GM19043 (cell line): ENCODE data around the gene CACNB4.
"Not testable (repeated sequence)": the region's sequence is repeated elsewhere in the genome, so short reads cannot be mapped to it uniquely, and the experiment has no call there.

Source experiments
- ATAC-seq: cut with Tn5 transposase; IDR thresholded peaks from one replicate; pipeline ENCODE4 v1.9.1; 2021; ENCODE audit warnings: low read depth; ENCODE audit not compliant: unreplicated experiment

The CACNB4 gene

DNA sequence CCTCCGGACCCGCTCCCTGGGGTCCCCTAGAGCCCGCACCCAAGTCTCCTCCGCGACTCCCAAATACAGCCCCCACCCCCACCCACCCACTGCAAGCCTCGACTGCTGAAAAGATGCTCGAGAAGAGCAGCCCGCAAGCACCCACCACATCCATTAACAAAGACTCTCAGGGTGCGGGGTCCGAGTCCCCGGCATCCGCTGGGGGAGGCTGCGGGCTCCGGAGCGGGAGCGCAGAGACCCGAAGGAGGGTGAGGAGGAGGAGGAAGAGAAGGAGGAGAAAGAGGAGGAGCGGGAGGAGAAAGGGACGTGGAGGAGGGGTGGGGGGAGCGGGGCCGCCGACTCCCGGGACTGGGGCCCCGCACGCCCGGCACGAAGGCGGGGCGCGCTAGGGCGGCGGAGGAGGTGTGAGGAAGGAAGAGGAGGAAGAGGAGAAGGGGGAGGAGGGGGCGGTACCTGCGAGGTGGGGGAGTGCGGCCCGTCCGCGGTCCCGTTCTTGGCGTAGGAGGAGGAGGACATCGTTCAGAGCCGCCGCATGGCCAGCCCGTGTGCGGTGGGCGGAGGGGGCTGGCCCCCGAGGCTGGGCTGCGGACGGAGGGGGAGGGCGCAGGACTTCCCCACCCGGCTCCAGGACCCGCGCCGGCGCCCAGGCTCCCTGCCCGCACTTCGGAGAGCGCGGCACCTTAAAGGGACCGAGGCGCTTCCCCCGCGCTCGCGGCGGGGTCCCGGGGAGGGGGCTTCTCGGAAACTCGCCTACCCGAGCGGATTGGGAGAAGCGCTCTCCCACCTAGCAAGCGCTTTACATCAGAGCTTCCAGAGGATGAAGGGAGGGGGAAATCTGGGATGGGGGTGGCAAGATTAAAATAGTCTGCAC is at the start of gene CACNB4:
TSS of gene CACNB4 (minus strand) at position 549 of the 871 bp plus-strand sequence.
- ATAC-seq = peak; percentile 36

DNA sequence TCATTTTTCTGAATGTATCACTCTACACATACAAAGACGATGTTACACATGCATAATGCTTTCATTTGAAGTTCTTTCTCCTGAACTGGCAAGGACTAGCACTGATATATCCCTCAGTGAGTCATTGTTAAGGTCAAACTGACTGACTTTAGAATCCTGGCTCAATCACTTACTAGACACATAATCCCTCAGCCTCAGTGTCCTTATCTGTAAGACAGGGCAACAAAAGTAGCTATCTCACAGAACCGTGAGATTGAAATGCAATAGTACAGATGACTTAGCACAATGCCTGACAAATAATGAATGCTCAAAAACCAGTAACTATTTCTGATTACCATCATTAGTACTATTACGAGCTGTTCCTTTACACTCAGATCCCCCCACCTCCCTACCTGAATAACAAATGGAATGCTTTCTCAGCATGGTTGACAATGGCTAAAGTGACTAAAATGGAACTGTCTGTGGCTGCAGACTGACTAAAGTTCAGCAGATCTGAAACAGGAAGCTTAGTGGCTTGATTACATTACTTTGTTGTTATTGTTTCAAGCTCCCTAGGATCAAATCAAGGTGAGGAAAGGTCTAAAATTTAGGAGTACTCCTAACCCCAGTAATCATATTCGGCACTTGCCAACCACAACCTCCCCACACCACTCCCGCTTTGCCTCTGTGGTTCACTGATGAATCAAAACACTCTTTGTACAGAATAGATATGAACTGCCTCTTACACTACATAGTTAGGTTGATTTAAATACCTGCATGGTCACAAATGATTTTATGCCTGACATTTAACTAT is 35.8 kb upstream of the CACNB4 start:
- peak; percentile 78 for ATAC-seq

DNA sequence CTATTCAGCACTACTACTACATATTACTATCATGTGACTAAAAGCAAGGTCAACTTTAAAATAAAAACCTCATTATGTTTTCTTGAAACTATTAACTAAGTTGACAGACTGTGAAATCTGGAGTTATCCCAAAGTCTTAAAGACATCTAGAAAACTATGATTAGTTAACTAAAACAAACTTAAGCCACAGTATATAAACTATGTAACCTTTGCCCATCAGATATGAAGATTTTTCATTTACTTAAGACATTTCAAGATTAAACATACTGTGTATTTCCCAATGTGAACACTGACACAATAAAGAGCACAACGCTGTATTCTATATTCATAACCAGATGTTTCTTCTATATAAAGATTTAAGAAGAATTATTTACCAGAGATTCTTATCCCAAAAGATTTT is 33.5 kb upstream of the CACNB4 start:
- ATAC-seq = no peak

DNA sequence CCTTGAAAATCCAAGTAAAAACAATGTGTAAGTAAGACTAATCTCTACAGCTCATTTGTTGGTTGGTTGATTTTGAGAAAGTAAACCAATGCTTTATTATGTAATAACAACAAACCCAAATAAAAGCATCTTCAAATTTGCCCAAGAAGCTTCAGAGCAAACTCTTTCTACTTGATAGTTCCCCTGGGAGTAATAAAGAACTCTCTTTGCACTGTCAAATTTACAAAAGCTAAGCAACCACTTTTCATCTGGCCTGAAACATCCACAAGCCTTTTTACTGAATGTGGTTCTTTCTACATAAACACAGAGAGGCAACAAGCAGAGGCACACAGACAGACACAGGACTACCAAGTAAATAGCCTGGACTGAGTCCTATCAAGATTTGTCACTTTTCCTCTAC is 28.8 kb upstream of the CACNB4 start:
- no peak for ATAC-seq

DNA sequence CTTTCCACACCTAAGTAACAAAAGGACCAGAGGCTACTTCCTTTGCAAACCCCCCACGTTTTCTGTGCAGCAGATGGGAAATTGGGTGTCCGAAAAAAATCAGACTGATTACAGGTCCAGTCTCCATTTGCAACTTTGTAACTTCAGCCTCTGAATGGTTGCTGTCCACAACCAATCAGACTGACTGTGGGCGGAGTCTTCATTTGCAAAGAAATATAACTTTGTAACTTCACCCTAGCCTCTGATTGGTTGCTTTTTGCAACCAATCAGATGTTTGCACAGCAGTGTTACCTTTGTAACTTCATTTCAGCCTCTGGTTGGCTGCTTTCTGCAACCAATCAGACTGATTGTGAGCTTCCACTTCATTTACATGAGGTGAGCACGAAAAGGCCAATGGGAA is 27.8 kb upstream of the CACNB4 start:
- no peak for ATAC-seq

DNA sequence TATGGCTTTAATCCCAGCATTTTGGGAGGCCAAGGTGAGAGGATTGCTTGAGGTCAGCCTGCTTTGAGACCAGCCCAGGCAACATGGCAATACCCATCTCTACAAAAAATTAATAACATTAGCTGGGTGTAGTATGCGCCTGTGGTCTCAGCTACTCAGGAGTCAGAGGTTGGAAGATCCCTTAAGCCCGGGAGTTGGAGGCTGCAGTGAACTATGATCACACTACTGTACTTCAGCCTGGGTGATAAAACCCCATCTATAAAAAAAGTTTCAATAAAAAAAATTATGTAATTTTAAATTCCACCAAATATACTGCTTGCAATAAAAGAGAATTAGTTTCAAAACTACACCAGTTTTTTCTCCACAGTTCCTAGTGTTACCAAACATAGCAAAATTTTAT is 23.3 kb upstream of the CACNB4 start:
- no peak for ATAC-seq

DNA sequence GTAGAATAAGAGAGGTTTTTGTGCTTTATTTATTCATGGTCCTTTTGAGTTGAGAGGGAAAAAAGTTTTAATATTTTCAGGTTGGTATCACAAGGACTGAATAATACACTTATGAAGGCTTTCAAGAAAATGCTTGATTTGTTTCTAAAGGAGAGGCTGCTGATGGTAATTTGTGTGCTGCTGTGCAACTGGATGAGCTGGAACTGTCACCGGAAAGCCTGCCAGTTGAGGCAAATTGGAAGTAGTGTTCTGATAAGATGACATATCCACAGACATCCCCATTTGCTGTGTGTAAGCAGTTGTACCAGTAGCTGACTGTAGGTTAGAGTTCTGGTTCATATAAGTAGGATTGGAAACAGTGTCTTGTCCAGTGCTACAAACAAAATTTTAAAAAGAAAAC is 21.6 kb upstream of the CACNB4 start:
- ATAC-seq = no peak

DNA sequence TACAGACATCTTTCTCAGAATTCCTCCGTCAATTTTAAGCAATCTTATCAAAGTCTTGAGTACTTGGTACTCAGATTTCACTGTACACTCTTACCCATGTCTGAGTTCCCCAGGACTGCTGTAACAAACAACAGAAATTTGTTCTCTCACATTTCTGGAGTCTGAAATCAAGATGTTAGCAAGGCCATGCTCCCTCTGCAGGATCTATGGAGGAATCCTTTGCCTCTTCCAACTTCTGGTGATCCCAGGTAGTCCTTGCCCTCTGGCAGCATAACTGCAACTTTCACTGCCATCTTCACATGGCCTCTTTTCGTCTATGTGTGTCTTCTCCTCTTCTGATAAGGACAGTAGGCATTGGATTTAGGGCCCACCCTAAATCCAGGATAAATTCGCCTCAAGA is 17.1 kb upstream of the CACNB4 start:
- ATAC-seq = no peak

DNA sequence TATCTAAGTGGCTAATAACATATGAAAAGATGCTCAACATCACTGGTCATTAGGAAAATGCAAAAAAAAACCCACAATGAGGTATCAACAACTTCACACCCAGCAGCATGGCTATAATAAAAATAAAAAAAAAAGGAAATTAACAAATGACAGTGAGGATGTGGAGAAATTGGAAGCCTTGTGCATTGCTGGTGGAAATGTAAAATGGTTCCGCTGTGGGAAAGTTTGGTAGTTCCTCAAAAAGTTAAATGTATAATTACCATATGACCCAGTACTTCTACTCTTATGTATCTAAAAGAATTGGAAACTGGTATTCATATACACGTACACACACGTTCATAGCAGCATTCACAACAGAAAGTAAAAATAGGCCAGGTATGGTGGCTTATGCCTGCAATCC is 15.5 kb upstream of the CACNB4 start:
- ATAC-seq = no peak

DNA sequence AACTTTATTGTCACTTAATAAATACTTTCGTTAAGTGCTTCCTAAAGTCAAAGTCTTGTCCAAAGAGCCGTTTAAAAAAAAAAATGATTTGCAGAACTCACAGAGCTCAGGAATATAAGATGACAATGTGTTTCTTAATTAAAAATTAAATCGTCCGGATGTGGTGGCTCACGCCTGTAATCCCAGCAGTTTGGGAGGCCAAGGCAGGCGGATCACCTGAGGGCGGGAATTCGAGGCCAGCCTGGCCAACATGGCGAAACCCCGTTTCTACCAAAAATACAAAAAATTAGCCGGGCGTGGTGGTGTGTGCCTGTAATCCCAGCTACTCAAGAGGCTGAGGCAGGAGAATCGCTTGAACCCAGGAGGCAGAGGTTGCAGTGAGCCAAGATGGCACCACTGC is 8.3 kb upstream of the CACNB4 start:
- not testable (repeated sequence) for ATAC-seq

DNA sequence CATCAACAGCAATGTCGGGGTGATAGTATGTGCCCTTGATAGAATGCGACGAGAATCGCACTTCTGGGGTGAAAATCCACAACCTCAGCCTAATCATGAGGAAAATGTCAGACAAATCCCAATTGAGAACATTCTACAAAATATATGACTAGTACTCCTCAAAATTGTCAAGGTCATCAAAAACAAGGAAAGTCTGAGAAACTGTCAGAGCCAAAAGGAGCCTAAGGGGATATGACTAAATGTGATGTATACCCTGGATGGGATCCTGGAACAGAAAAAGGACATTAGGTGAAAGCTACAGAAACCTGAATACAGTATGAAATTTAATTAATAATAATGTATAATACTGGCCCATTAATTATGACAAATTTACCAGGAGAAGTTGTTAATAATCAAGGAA is 7.6 kb upstream of the CACNB4 start:
- ATAC-seq = no peak

DNA sequence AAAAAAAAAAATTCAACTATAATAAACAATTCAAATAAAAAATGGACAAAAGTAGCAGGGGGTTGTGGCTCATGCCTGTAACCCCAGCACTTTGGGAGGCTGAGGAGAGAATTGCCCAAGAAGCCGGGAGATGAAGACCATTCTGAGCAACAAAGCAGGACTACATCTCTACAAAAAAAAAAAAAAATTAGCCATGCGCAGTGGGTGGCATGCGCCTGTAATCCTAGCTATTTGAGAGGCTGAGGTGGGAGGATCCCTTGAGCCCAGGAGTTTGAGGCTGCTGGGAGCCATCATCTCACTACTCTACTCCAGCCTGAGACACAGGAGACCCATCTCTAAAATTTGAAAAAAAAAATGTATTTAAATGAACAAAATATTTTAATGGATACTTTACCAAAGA is 4.4 kb upstream of the CACNB4 start:
- ATAC-seq = no peak

DNA sequence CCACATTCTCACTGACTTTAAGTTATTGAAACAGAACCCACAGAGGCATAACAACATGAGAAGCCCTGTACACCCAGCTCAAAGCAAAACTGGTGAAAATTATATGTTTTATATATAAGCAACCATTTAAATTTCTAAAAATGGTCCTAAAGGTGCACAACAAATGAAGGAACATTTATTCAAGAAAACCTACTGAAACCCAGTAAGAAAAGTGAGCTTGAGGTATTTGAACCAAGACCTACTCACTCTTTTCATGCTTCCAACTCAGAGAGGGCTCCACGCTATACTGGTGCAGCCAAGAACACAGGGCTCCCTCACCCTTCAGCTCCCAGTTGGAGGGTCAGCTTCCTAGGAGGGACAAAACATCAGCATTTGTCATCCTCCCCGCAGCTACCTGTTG is 2.1 kb upstream of the CACNB4 start:
- no peak for ATAC-seq

DNA sequence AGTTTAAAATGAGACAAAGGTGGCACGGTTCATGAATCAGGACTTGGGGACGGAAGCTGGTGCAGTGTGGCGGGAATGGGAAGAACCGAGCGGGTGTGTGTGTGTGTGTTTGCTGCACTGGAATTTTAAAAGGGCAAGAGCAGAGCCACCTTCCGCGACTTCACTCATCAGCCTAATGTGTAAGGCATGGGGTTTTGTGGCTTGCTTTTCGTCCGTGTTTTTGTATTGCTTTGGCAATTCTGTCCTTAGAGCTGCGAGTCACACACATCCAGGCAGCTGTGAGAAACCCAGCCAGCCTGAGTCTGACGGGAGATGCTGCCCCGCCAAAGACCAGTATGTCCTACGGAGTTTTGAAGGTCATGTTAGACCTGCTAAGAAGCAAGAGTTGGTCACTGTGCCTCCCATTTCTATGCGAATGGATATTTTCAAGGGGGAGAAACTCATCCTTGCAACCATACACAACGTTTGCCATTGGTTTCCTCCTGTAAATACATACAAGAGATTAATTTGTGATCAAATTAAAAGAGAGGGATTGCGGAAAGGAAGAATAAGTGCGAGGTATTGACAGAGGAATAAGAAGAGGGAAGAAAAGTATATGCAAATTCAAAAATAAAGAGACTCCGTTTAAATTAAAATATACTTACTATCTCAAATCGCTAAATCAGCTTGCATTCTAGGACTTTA is 665 bp upstream of the CACNB4 start:
- no peak for ATAC-seq

DNA sequence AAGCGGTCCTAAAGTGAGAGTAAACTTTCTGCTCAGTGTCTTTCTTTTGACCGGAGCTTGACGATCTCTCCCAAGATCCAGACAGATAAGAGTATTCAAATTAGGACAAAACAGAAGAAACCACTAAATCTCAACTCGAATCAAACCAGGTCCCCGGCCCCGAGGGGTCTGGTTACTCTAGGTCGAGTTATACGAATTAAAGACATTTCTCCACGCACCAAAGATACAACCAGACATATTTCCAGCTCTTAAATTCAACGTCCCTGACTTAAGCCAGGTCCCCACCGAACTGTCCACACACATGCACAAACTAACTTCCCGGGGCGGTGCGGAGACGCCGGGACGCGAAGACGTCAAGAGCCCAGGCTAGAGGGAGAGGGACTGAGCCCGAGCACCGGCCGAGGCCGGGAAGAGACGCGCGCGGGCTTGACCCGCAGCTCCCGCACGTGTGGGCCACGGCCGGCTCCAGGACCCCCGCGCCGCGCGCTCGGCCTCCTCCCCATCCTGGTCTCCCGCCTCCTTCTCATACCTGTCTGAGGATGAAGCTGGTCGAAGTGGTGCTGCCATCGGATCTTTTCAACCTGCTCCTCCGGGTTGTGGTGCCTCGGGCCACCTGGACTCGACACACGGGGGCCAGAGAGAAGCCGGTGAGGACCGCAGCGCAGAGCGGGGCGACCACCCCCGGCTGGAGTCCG is 896 bp downstream of the CACNB4 start:
- ATAC-seq = no peak

DNA sequence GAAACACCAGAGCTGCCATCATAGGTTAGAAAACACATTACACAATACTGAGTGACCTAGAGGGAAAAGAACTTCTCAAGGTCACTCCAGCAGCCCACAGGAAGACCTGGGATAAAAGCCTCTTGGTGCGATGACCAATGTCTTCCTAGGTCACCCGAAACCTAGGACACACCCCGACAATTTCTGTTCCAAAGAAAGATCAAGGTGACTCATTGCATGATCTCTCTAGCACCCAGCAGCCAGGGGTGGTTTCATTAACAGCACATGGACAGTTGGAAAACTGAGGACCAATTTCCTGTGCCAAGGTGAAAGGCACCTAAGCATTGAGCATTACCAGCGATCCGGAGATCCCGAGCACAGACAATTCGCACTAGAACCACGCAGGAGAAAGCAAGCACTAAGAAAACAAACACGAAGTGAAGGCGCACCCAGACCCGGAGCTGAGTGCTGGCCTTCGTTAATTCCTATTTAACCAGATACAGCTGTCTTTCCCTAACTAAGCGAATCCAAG is 1.5 kb downstream of the CACNB4 start:
- no peak for ATAC-seq

DNA sequence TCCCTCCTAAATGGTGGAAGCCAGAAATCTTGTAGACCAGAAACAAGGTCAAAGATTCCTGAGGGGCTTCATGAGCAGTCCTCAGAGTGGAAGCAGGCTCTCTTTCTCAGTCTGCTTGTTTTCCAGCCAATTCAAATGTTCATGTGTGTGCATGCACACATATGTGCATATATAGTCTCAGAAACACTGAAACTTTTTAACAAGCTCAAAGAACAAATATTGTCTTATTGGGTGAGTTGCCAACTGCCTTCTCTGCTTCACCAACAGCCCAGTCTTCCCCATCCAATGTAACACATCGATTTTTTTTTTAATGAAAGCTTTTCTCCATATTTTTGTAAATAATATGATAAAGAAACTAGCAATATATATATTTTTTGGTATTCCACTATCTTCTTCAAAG is 3.7 kb downstream of the CACNB4 start:
- no peak for ATAC-seq

DNA sequence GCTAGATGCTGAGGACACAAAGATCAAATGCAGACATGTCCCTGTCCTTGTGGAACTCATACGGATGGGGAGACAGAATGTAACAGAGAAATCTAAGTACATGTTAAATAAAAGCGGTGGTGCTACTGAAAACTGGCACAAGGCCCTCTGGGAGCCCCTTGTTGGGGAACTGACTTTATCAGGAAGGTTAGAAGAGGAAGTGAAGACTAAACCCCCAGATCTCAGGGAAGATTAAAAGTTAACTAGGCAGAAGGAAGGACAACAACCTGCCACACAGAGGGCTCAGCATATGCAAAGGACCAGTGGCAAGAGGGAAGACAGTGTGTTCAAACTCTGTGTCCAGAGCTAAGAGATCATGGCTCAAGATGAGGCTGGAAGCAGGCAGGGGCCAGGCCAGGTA is 4.8 kb downstream of the CACNB4 start:
- ATAC-seq = no peak

DNA sequence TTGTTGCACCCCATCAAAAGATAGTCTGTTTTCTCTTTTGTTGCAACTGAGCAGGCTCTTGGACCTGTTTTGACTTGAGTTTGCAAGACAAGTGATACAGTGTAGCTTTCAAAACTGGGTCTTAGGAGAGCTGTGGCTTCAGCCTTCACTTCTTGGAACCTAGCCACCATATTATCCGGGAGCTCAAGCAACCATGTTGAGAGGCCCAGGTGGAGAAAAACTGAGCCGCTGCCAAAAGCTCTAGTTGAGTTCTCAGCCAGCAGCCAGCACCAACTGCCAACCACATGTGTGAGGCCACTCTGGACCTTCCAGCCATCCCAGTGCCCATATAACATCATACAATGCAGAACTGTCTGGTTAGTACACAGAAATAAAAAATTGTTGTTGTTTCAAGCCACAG is 5.4 kb downstream of the CACNB4 start:
- no peak for ATAC-seq

DNA sequence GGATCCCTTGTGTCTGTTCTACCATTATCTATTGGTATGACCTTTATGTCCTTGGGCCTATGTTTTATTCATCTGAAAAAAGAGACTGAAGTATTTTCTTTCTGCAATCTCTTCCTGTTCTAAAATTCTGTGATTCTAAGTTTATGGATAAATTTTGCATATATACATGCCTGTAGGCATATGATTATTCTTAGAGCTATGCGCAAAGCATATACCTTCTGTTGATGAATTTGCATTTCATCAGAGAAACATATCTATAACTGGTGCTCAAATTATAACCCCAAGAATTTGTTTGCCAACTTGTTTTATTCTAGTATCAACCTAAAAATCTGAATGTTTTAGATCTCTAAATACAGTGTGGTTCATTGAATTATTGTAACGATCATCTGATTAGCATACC is 6.7 kb downstream of the CACNB4 start:
- ATAC-seq = no peak

DNA sequence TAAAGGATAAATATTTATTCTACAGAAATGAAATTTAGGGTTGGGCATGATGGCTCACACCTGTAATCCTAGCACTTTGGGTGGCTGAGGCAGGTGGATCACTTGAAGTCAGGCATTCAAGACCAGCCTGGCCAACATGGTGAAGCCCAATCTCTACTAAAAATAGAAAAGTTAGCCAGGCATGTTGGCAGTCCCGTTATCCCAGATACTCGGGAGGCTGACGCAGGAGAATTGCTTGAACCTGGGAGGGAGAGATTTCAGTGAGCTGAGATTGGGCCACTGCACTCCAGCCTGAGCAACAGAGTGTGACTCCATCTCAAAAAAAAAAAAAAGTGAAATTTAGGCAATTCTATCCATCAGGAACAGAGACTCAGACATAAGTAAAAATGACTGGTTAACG is 8.1 kb downstream of the CACNB4 start:
- not testable (repeated sequence) for ATAC-seq
